Measurements from ENCODE around the gene BCAS1. TPM values are rescaled to one million over a fixed set of nuclear protein-coding genes. Genes with fewer than 3 reads are reported as not detected.

BCAS1 gene
- total RNA-seq, 3 donors from 2014 or later, result 39.4 to 191 (median 101) TPM

DNA sequence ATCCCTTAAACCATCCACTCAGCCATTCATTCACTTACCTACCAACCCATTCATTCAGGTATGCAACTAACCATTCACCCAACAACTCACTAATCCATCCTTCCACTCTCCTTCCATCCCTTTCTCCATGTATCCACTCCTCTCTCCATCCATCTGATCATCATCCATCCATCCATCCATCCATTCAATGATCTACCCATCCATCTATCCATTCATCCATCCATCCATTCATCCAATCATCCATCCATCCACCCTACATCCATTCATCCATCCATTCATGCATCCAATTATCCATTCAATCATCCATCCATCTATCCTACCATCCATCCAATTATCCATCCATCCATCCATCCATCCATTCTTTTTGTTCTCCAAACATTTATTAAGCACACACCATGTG lies 13.8 kb upstream of the BCAS1 start:
- no peak for ATAC-seq
- no peaks in the 10 kb centered on the region for H3K36me3 ChIP-seq (ENCODE audit: low read depth)
- H3K9me3 ChIP-seq, result no peaks in the 10 kb centered on the region
- no peak for DNase-seq
- TF ChIP-seq, protein P1, sequence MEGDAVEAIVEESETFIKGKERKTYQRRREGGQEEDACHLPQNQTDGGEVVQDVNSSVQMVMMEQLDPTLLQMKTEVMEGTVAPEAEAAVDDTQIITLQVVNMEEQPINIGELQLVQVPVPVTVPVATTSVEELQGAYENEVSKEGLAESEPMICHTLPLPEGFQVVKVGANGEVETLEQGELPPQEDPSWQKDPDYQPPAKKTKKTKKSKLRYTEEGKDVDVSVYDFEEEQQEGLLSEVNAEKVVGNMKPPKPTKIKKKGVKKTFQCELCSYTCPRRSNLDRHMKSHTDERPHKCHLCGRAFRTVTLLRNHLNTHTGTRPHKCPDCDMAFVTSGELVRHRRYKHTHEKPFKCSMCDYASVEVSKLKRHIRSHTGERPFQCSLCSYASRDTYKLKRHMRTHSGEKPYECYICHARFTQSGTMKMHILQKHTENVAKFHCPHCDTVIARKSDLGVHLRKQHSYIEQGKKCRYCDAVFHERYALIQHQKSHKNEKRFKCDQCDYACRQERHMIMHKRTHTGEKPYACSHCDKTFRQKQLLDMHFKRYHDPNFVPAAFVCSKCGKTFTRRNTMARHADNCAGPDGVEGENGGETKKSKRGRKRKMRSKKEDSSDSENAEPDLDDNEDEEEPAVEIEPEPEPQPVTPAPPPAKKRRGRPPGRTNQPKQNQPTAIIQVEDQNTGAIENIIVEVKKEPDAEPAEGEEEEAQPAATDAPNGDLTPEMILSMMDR (IDR thresholded peaks at IDR 0.05), result no peak
- no peak overlapping the region for H3K4me3 ChIP-seq
- intact Hi-C loops (cut with DNase I, micrococcal nuclease), result no loop called here
- H3K4me1 ChIP-seq (ENCODE audit: low read depth), result peaks cover 11% of the 10 kb centered on the region

DNA sequence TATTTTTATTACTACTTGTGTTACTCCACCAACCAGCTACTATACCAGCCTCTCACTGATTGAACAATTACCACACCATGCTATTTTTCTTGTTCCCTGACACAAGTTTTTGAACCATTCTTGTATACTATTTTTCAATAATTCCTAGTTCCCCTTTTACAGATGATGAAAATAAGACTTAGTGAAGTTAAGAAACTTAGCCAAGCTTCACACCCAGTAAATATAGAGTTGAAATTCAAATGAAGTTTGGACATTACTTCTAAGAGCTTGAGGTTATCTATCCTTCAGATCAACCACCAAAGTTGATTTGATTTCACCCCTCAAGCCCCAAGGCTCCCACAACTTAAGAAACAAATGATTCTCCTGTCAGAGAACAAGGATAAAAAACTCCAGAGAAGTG lies 13.1 kb upstream of the BCAS1 start:
- H3K4me1 ChIP-seq (ENCODE audit: low read depth), result peaks cover 11% of the 10 kb centered on the region
- intact Hi-C loops (cut with DNase I, micrococcal nuclease), result no loop called here
- TF ChIP-seq, protein P1 (IDR thresholded peaks at IDR 0.05), result no peak
- no peak for DNase-seq
- H3K4me3 ChIP-seq, result no peak overlapping the region
- no peak for ATAC-seq
- H3K36me3 ChIP-seq (ENCODE audit: low read depth), result no peaks in the 10 kb centered on the region
- no peaks in the 10 kb centered on the region for H3K9me3 ChIP-seq

DNA sequence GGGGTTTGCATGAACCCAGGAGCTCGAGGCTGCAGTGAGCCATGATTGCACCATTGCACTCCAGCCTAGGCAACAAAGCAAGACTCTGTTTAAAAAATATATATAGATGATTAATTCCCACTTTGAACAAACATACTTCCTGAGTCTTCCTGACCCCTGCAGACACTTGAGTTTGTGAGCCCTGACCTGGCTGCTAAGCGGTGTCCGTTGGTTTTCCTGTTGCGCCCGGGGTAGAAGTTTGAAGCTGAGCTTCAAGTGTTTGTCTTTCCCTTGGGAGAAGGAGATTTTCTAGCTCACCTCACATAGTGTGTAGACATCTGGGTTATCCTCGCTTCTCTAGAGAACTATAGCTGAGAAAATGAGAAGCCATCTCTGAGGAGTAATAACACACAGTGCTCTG lies 11.7 kb upstream of the BCAS1 start:
- peaks cover 11% of the 10 kb centered on the region for H3K4me1 ChIP-seq (ENCODE audit: low read depth)
- H3K9me3 ChIP-seq, result no peaks in the 10 kb centered on the region
- DNase-seq, result no peak
- no peak for ATAC-seq
- no peak overlapping the region for H3K4me3 ChIP-seq
- TF ChIP-seq, protein P1 (IDR thresholded peaks at IDR 0.05), result no peak
- H3K36me3 ChIP-seq (ENCODE audit: low read depth), result no peaks in the 10 kb centered on the region
- intact Hi-C loops (cut with DNase I, micrococcal nuclease), result no loop called here

DNA sequence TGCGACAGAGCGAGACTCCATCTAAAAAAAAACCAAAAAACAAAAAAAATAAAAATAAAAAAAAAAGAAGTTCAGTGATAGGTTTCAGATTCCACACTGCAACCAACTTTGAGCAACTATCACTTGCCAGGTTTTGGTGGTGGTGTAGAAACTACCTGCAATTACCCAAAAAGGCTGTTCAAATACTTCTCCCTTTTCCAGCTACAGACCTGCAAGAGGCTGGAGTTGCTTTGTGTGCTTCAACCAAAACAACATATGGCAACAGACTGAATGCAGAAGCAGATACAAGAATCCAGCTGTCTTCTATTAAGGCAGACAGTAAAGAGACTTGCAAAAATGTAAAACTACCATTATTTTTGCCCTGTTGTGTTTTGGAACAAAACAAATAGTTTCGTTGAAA lies 9.3 kb upstream of the BCAS1 start:
- no peaks in the 10 kb centered on the region for H3K4me1 ChIP-seq (ENCODE audit: low read depth)
- no peak overlapping the region for H3K4me3 ChIP-seq
- intact Hi-C loops (cut with DNase I, micrococcal nuclease), result no loop called here
- no peak for ATAC-seq
- H3K36me3 ChIP-seq (ENCODE audit: low read depth), result no peaks in the 10 kb centered on the region
- no peak for DNase-seq
- H3K9me3 ChIP-seq, result no peaks in the 10 kb centered on the region
- TF ChIP-seq, protein P1 (IDR thresholded peaks at IDR 0.05), result no peak

DNA sequence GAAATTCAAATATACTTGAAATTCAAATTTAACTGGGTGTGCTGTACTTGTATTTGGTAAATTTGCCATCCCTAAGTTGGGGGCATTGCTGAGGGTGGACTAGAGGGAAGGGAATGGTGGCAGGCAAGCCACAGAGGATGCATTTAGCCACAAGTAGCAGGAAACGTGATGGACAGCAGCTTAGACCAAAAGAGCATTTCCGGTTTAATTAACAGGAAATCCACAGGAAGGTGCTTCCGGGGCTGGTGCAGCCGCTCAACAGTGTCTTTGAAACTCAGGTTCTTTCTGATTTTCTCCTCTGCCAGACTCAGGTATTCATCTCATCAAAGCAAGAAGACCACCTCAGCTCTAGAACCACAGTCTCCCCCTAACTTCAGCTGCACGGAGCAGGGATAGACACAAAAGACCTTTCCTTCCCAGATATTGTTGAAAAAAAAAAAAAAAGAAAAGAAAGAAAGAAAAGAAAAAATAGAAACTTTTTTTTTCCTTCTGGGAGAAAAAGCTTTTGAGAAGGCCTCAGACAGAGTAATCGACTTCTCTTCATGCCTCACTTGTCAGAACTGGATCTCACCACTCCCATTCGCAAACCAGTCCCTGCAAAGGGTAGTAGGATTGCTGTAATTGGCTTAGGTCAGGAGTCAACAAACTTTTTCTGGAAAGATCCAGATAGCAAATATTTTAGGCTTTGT lies 8.0 kb upstream of the BCAS1 start:
- DNase-seq (no peak), ATAC-seq (no peak)
- TF ChIP-seq, protein P1 (IDR thresholded peaks at IDR 0.05), result no peak
- no peak overlapping the region for H3K4me3 ChIP-seq
- intact Hi-C loops (cut with DNase I, micrococcal nuclease), result no loop called here
- H3K9me3 ChIP-seq, result no peaks in the 10 kb centered on the region
- H3K4me1 ChIP-seq (ENCODE audit: low read depth), result no peaks in the 10 kb centered on the region
- H3K36me3 ChIP-seq (ENCODE audit: low read depth), result no peaks in the 10 kb centered on the region

DNA sequence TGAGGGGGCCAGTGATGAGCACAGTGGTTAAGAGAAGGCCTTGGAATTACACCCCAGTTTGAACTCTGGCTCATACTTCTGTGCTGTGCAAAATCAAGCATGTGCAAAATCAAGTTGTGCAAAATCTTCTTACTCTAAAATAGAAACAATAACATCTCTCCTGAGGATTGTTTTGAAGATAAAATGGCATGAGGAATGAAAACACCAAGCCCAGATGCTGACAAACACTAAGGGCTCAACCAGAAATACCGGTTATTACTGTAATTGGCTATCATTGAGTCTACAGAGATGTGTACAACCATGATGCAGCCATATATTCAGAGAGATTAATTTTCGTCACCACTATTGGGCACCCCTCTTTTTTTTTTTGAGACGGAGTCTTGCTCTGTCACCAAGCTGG lies 5.9 kb upstream of the BCAS1 start:
- H3K36me3 ChIP-seq (ENCODE audit: low read depth), result no peaks in the 10 kb centered on the region
- ATAC-seq, result no peak
- no peak overlapping the region for H3K4me3 ChIP-seq
- no peak for DNase-seq
- TF ChIP-seq, protein P1 (IDR thresholded peaks at IDR 0.05), result no peak
- intact Hi-C loops (cut with DNase I, micrococcal nuclease), result no loop called here
- H3K9me3 ChIP-seq, result no peaks in the 10 kb centered on the region
- no peaks in the 10 kb centered on the region for H3K4me1 ChIP-seq (ENCODE audit: low read depth)
